GM21786 (cell line): Measurements from ENCODE around the gene RWDD2A.
"Not testable (repeated sequence)": the region's sequence is repeated elsewhere in the genome, so short reads cannot be mapped to it uniquely, and the experiment has no call there.

Experiments used
- ATAC-seq: cut with Tn5 transposase; IDR thresholded peaks from one replicate; pipeline ENCODE4 v1.9.1; 2021; ENCODE audit not compliant: unreplicated experiment

Gene RWDD2A

DNA sequence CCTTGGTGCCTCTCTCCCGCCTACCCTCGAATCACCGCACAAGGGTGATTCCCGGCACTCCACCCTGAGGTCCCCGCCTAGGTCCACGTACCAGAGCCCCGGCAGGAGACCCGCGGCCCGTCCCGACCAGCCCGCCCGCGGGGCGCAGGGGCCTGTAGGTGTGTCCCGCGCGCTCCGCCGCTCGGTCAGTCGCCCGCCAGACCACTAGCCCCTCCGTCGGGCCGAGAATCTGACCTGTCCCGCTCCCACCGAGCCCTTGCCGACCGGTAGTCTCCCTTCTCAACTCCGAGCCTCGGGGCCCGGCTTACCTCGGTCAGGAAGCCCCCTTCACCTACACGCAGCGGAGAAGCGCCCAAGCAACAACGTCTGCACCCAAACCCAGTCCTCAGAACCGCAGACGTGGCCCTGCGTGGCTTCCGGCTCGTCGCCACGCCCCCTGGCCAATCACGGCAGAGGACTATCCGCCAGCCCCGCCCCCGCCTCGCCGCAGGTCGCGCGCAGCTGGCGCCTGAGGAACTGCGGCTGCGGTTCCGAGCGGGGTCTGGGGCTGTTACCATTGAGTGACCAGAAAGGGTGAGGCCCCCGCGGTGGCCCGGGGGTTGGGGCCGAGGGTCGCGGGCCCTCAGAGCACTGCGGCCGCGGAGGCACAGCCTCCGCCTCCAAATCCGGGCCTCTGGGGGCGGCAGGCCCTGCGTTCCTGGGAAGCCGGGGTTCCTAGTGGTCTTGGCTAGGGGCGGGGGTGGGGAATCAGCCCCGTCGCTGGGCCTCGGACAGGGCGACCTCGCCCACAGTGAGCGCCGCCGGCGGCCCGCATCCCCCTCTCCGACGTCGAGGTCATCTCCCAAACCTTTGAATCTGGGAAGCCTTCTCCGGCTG lies at the start of gene RWDD2A, which contains the start of gene PGM3:
Gene RWDD2A, plus strand, starts transcription at position 487 of the 876 bp plus-strand sequence. CDS start 1,095 bp downstream, outside the sequence.
Gene PGM3, minus strand, starts transcription at position 395 of the 876 bp plus-strand sequence. CDS start 2,253 bp downstream, outside the sequence.
- ATAC-seq: peak; percentile 96

DNA sequence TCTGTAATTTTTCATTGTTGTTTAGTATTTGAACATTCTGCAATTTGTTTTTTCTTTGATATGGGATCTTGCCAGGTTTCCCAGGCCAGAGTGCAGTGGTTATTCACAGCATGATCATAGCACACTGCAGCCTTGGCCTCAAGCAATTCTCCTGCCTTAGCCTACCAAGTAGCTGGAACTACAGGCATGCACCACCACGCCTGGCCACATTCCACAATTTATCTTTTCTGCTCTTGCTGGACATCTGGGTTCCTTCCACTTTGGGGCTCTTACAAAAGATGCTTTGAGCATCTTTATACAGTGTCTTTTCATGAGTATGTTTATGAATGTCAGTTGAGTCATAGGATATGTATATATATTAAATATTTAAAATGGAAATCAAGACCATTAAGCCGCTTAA lies 42.0 kb upstream of the RWDD2A start:
- no peak for ATAC-seq

DNA sequence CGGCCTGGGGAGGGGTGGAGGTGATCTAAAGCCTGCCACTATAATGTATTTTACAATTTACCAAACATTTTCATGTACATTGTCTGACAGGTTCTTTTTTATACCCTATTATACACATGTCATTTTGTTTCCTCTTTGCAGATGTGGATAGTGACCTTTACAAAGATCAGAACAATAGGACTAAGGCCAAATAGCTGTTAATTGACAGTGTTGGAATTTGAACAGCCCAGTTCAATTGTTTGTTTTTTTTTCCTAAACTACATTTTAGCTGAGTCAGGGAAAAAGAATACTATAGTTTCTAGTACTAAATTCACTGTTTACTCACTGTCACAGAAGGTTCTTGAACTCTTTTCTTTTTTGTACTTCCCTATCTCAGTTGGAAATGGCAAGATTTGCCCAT lies 40.2 kb upstream of the RWDD2A start:
- ATAC-seq: no peak

DNA sequence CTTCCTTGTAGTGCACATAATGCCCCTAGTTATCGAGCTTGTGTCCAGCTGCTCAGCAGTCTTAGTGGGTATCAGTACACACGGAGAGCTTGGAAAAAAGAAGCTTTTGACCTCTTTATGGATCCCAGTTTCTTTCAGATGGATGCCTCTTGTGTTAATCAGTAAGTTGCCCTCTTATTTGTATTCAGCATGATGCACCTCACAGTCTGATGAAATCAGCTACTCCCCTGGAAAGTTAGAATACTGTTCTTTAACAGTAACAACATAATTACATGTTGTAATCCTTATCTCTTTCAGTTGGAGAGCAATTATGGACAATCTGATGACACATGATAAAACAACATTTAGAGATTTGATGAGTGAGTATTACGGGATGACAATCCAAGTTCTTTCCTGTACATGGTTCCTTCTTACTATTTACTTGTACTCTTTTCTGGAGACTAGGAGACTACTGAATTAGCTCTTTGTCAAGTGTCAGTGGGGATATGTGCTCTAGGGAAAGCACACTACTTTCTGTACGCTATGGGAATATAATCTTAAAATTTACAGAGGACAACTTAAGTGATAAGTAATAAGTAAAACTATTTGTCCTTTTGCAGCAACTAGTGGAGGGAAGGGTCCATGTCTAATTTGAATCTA lies 39.2 kb upstream of the RWDD2A start:
- ATAC-seq: no peak

DNA sequence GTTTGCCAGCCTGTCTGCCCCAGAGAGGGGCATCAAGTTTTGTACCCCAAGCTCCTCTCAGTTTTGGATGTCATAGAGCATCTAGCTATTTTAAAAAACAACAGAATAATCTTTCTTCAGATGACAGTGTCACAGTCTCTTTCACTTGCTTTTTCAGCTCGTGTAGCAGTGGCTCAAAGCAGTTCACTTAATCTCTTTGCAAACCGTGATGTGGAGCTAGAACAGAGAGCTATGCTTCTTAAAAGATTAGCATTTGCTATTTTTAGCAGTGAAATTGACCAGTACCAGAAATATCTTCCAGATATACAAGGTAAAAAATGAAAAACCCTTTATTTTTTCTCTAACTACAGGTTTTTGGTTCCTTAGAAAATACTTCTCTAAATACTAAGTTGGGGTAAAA lies 37.4 kb upstream of the RWDD2A start:
- ATAC-seq: no peak

DNA sequence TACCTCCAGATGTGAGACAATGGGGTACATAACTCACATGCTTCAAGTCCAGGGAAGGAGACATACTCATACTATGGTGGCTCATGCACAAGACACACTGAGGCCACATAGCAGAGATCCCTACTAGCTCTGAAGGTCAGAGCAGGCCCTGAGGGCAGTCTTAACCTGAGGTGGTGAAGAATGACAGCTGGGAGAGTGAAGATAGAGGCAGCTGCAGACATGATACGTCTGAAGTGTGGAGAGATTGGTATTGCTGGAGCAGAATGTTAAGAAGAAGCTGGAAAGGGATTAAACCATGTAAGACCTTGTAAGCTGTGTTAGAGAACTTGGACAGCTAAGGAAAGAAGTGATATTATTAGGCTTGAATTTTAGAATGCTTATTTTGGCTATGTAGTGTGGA lies 33.0 kb upstream of the RWDD2A start:
- no peak for ATAC-seq

GRCh38 chr6:83167726-83168278 lies 25.4 kb upstream of the RWDD2A start:
- ATAC-seq: no peak

- no peak for ATAC-seq
Measured at GRCh38 chr6:83168556-83168955, 24.6 kb upstream of the RWDD2A start.

- no peak for ATAC-seq
Measured at GRCh38 chr6:83169106-83169505, 24.1 kb upstream of the RWDD2A start.

DNA sequence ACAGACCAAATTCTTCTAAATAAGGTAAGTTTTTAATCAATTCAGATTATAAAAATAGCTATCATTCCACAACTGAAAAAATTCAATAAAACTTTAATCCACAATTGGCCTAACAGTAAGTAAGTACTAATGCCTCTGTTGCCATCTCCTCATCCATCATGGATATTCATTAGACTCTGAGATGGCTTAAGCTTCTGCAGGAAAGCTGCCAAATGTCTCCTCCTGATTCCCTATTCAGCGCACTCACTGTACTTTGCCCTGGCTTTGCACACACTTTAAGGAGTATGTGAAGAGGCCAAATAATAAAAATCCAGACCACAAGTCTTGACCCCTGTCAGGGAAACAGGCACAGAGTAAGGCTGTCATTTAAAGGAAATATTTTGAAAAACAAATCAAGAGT lies 23.6 kb upstream of the RWDD2A start:
- ATAC-seq: no peak

DNA sequence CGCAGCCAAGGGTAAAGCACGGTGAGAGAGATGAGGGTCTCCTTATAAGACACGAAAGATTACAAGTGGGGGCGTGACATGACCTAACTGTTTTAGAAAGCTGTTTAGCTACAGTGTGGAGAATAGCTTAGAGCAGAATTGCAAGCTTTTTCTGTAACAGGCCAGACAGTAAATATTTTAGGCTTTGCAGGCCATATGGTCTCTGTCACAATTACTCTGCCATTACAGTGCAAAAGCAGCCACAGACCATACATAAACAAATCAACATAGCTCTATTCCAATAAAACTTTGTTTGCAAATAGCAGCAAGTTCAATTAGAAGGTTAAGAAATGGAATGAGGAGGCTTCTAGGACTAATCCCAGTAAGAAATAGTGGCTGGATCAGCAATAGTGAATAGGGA lies 16.9 kb upstream of the RWDD2A start:
- no peak for ATAC-seq

GRCh38 chr6:83180426-83180950 lies 12.7 kb upstream of the RWDD2A start:
- ATAC-seq: no peak

- ATAC-seq: no peak
Measured at GRCh38 chr6:83182114-83182513, 11.0 kb upstream of the RWDD2A start.

DNA sequence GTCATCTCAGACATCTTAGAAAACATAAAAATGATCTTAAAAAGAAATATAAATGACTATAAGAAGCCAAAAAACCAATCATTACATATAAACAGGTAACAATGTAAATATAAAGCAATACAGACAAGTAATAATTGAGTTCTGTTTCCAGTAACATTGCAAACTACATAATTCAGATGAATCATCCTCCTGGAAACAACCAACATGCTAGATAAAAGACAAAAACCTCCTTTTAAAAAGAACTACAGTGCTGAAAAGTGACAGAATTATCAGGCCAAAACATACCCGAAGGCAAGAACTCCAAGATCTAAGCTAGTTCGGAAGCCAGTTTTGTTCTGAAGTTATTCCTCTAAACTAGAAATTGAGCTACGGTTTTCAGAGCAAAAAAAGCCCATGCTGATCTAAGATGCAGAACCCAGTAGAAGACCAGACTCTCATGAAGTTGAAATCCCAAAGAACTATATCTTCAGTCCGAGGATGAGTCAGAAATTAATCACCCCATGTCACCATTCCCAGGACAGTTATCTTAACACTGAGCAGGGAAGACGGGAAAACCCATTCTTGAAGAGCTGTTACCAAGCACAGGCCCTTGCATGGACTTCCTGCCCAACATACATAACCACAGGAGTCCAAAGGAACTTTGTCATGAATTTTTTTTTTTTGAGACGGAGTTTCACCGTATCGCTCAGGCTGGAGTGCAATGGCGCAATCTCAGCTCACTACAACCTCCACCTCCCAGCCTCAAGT lies 9.9 kb upstream of the RWDD2A start:
- ATAC-seq: no peak

DNA sequence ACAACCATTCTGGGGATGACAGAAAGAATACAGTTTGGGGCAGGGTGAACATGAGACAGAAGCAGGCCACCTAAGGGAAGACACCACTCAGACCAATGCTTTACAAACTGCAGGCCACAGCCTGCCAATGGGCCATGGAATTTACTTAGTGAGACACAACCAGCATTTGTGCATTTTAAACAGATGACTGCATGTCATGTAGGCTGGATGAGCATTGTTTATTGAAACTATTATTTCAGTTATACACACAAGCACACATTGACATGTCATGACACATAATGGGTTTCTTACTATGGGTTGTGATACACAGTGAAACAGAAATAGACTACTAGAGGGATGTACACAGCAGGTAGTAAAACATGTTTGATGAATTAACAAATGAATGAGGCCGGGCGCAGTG lies 8.1 kb upstream of the RWDD2A start:
- no peak for ATAC-seq

- no peak for ATAC-seq
Measured at GRCh38 chr6:83188501-83188900, 4.7 kb upstream of the RWDD2A start.

- no peak for ATAC-seq
Measured at GRCh38 chr6:83190626-83191025, 2.5 kb upstream of the RWDD2A start.

GRCh38 chr6:83191974-83192373 lies 1.2 kb upstream of the RWDD2A start:
- not testable (repeated sequence) for ATAC-seq

DNA sequence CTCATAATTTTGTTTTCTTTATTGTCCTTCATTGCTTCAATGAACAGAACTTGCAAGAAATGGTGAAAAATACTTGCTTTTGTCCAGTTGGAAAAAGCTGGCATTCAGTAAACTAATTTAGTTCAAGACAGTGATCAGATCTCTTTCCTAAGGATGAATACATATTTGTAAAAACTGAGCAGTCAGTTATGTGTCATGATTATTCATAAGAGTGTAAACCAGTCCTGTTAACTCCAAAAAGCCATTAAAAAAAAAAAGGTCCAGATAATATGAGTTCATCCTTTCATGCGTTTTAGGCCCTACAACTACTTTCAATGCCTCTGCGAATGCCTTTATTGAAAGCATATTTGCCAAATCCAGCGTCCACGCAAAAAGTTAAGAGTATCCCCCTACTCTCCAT lies 701 bp upstream of the RWDD2A start:
- no peak for ATAC-seq

DNA sequence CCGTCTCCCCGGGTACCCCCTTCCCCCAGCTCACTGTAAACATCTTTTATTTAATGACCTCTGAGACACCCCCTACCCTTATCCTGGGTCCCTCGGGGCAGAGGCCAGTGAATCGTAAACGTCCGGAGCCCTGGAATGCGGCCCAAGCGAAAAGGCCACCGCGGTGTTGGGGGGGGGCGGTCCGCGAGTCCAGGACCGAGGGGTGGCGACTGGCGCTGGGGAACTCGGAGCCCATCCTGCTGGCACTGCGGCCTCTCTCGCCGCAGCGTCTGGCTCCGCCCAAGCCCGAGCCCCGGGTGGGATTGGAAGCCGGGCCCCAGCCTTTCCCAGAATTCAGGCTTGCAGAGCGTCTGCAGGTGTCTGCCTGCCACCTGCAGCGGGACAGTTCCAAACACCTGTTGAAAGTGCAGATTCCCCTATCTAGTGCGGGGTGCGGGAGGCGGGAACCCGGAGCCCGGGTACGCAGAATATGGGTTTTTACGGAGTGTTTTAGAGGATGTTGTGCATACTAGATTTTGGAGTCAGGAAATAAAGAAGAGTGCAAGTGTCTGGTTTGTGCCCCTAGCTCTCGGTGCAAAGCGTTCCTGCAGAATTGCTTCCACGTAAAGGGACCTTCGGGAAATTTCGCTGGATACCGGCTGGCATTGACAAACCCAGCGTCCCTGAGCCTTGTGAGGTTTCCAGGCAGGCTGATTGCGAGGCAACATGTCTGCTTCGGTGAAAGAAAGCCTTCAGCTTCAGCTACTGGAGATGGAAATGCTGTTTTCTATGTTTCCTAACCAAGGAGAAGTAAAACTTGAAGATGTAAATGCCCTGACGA lies 800 bp downstream of the RWDD2A start:
- peak; percentile 22 for ATAC-seq
